HG03060 (cell line): ENCODE measurements around the gene BRD4.

ENCODE experiments used
- ATAC-seq: cut with Tn5 transposase; IDR thresholded peaks from one replicate; pipeline ENCODE4 v1.9.1; 2021; ENCODE audit warnings: low read depth, moderate number of reproducible peaks; ENCODE audit not compliant: unreplicated experiment

BRD4 gene

DNA sequence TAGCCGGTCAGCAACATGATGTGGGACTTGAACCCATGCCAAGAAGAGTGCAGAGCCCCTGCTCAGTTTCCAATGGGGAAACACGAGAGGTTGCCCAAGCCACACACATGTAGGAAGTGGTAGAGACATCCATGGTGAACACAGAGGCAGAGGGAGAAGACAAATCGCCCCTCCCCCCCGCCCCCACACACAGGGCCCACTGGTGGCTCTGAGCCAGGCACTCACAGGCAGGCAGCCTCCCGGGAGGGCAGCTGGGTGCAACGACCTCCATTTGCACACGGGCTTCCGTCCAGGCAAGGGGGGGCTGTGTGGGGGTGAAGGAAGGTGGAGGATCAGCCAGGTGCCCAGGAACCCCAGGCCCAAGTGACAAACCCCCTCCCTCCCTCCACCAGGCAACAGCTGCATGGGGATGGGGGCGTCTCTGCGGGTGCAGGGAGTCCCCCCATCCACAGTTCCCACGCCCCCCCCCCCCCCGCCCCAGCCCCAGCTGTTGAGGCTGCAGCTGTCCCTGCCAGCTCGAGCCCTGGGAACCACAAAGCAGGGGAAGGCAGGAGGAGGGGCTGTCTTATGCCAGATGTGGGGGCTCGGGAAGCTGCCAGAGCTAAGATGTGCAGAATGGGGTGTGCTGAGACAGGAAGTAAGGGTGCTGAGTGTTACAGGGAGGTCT, 134.9 kb downstream of the BRD4 start:
- ATAC-seq, result no peak

DNA sequence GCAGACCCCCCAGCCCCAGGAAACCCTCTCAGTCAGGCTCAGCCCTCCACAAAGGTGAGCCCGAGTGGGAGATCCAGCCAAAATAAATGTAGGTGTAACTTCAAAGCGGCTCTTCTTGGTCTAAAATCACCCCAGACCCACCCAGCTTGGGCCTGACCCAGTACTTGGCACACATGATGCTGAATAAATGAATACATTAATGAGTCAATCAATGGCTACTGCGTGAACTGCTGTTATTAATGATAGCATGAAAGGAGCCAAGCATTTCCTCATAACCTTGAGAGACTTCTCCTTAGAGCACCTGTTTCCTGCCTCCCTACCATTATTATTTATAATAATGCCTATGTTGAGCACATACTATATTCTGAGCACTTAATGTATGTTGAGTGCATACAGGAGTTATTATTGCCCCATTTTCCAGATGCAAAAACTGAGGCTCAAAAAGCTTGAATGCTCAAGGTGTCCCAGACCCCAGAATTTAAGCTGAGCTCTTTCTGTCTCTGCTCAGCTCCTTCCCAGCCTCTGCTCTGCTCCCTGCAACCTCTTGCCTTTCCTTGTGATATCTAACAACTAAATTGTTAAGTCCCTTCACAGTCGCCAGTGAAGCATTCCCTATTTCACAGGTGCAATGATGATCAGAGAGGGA, 135.9 kb downstream of the BRD4 start:
- ATAC-seq, result no peak

DNA sequence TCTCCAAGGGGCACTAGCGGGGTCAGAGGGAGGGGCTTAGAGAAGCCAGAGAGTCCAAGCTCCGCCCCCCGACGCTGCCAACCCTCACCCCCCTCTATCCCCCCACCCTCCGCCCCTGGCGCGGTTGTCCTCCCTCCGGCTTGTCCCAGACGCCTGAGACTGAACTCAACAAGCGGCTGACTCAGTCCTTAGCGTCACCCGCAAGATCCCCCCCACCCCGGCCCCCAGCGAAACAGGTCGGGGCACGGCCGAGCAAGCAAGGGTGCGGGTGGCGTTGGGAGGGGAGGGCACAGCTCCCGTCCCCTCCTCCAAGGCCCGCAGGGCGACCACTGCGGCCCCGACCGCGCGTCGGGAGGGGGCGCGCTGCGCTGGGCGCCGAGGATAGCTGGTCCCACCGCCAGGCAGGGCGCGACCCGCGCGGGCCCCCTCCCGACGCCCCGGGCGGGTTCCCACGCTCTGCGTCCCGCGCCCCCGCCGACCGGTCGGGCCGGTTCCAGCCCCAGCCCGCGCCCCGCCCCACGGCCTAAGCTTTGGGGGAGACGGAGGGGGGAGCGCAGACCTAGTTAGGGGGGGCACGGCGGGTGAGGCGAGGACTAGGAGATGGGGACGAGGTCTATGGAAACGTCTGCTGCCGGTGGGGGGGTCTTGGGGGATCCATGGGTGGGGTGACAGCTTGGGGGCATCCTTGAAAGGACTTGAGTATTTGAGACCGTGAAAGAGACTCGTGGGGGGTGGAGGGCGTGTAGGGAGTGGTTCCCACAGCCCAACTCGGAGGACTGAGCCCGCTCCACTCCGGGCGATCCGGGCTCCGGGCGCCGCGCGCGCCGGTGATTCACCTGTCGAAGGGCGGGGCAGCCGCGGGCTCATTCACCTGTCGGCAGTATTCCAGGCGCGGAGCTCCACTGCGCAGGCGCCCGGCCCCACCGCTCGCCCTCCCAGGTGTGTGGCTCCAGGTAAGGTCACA, 136.7 kb downstream of the BRD4 start:
- ATAC-seq, result no peak

DNA sequence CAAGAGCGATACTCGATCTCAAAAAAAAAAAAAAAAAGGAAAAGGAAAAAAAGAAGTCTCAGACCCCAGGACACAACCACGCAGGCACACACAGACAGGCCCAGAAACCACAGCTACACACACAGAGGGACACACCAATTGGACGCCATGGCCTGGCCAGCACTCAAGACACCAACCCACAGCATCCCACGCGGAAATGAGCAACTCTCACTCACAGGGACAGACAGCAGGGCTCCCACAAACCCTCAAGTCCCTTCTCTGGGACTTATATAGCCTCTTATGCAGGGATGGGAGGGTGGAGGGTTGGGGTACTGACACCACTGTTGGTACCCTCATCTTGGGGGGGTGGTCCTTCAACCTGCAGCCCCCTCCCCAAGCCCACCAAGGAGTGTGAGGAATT, 137.4 kb downstream of the BRD4 start:
- ATAC-seq, result no peak

DNA sequence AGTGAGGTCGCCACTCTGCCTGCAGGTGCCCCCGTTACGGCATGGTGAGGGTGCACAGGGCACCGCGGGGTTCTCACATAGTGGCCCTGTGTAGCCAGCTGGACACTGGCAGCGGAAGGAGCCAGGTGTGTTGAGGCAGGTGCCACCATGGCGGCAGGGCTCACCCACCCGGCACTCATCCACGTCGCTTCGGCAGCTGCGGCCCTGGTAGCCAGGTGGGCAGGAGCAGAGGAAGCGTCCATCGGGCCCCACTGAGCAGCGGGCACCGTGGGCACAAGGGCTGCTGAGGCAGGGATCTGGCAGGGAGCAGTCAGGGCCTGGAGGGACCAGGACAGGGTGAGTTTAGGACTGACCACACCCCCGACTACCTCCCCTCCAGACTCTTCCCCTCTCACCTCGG, 140.4 kb downstream of the BRD4 start:
- ATAC-seq, result no peak

- no peak for ATAC-seq
Measured at GRCh38 chr19:15191514-15191913, 140.8 kb downstream of the BRD4 start.

DNA sequence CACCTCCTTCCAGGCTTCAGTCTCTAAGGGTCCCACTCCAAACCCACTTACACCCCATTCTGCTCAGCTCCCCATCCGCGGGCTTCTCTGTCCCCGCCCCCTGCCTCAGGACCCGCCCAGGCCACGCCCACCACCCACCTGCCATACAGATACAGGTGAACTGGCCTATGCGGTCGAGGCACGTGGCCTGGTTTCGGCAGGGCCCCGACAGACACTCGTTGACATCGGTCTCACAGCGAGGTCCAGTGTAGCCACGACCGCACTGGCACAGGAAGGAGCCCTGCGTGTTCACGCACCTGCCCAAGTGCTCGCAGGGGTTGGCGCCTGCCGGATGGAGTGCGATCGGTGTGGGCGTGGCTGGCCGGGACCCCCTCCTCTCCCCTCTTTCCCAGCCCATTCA, 143.5 kb downstream of the BRD4 start:
- no peak for ATAC-seq

- ATAC-seq, result no peak
Measured at GRCh38 chr19:15187026-15188007, 145.0 kb downstream of the BRD4 start.
